HG02798 (cell line): ENCODE results near the gene GSTM2.
"Not testable (repeated sequence)": the region's sequence is repeated elsewhere in the genome, so short reads cannot be mapped to it uniquely, and the experiment has no call there.

ENCODE experiments used
- ATAC-seq: cut with Tn5 transposase; IDR thresholded peaks from one replicate; pipeline ENCODE4 v1.9.1; 2021; ENCODE audit warnings: mild to moderate bottlenecking; ENCODE audit not compliant: unreplicated experiment, poor library complexity

Gene GSTM2

GRCh38 chr1:109673861-109674260 lies 6.0 kb downstream of the GSTM2 start:
- not testable (repeated sequence) for ATAC-seq

GRCh38 chr1:109676683-109677381 lies 9.0 kb downstream of the GSTM2 start:
- ATAC-seq, result not testable (repeated sequence)

GRCh38 chr1:109677459-109677858 lies 9.6 kb downstream of the GSTM2 start:
- ATAC-seq, result no peak

- ATAC-seq, result not testable (repeated sequence)
These were observed 10.8 kb downstream of the GSTM2 start for GRCh38 chr1:109678637-109679036.

GRCh38 chr1:109684777-109685176 lies 16.9 kb downstream of the GSTM2 start:
- ATAC-seq, result not testable (repeated sequence)

- ATAC-seq, result not testable (repeated sequence)
These were observed 17.5 kb downstream of the GSTM2 start for GRCh38 chr1:109685399-109685798.

GRCh38 chr1:109685890-109686289 lies 18.0 kb downstream of the GSTM2 start:
- not testable (repeated sequence) for ATAC-seq

GRCh38 chr1:109687109-109687508 lies 19.3 kb downstream of the GSTM2 start:
- ATAC-seq, result peak; percentile 6

- ATAC-seq, result peak; percentile 98
These were observed 20.0 kb downstream of the GSTM2 start, which contains the start of gene GSTM1 for GRCh38 chr1:109687641-109688499. TSS of gene GSTM1 (plus strand) at chr1:109687817. CDS start at chr1:109687874, 57 bp downstream.

GRCh38 chr1:109689844-109690405 lies 22.1 kb downstream of the GSTM2 start:
- ATAC-seq, result no peak

- ATAC-seq, result no peak
These were observed 23.9 kb downstream of the GSTM2 start for GRCh38 chr1:109691759-109692158.

GRCh38 chr1:109694400-109694799 lies 26.5 kb downstream of the GSTM2 start:
- ATAC-seq, result not testable (repeated sequence)

- not testable (repeated sequence) for ATAC-seq
These were observed 27.3 kb downstream of the GSTM2 start for GRCh38 chr1:109695138-109695537.

- ATAC-seq, result no peak
These were observed 29.2 kb downstream of the GSTM2 start for GRCh38 chr1:109697066-109697465.

- not testable (repeated sequence) for ATAC-seq
These were observed 30.0 kb downstream of the GSTM2 start for GRCh38 chr1:109697861-109698260.

GRCh38 chr1:109702940-109703339 lies 35.1 kb downstream of the GSTM2 start:
- ATAC-seq, result not testable (repeated sequence)

- ATAC-seq, result no peak
These were observed 36.3 kb downstream of the GSTM2 start for GRCh38 chr1:109704173-109704572.

GRCh38 chr1:109705411-109705810 lies 37.6 kb downstream of the GSTM2 start:
- no peak for ATAC-seq

GRCh38 chr1:109708949-109709348 lies 41.1 kb downstream of the GSTM2 start:
- ATAC-seq, result not testable (repeated sequence)

GRCh38 chr1:109709822-109710221 lies 42.0 kb downstream of the GSTM2 start:
- not testable (repeated sequence) for ATAC-seq
